HepG2 (cell line): ENCODE data around the gene RAET1L. TPM values are rescaled to one million over a fixed set of nuclear protein-coding genes. Genes with fewer than 3 reads are reported as not detected.

Experiments
- CENPBD1 ChIP-seq: sonication (generic); formaldehyde crosslinking; IDR thresholded peaks from 2 replicates; pipeline ENCODE4 v1.8.0; 2022; ENCODE audit warnings: missing genetic modification reagents, low read depth, mild to moderate bottlenecking, borderline replicate concordance
- FOXK2 ChIP-seq: fragments of 450-650 bp; IDR thresholded peaks from 2 replicates; pipeline ENCODE4 v1.6.1; 2016
- HDAC2 ChIP-seq: sonication (generic); formaldehyde crosslinking; IDR thresholded peaks from 2 replicates; pipeline ENCODE4 v1.4.0; 2020; ENCODE audit warnings: missing genetic modification reagents
- MBNL3 ChIP-seq: fragments of 250-450 bp; sonication (Bioruptor Pico); conservative IDR thresholded peaks from 2 replicates; pipeline ENCODE4 v1.8.0; 2022; ENCODE audit warnings: mild to moderate bottlenecking, inconsistent platforms
- PBX3 ChIP-seq: sonication (generic); formaldehyde crosslinking; IDR thresholded peaks from 2 replicates; pipeline ENCODE4 v1.8.1; 2023; ENCODE audit warnings: missing genetic modification reagents, inconsistent platforms, borderline replicate concordance
- RXRA ChIP-seq: sonication (generic); formaldehyde crosslinking; IDR thresholded peaks from 2 replicates; pipeline ENCODE4 v1.5.1; 2020; ENCODE audit warnings: missing genetic modification reagents
- SMARCC2 ChIP-seq: fragments of 450-650 bp; IDR thresholded peaks from 2 replicates; pipeline ENCODE4 v1.6.1; 2017; ENCODE audit warnings: antibody characterized with exemption, mild to moderate bottlenecking
- SNAI1 ChIP-seq: sonication (generic); formaldehyde crosslinking; IDR thresholded peaks from 2 replicates; pipeline ENCODE4 v1.5.0; 2020; ENCODE audit warnings: mild to moderate bottlenecking, missing genetic modification reagents, borderline replicate concordance
- SUZ12 ChIP-seq: fragments of 150-350 bp; IDR thresholded peaks from 2 replicates; pipeline ENCODE4 v1.6.1; 2014; ENCODE audit warnings: low read depth, low read length
- TFDP1 ChIP-seq: IDR thresholded peaks from 2 replicates; pipeline ENCODE4 v1.6.1; 2016; ENCODE audit warnings: missing compliant biosample characterization, missing genetic modification reagents, borderline replicate concordance
- ZNF160 ChIP-seq: sonication (generic); formaldehyde crosslinking; IDR thresholded peaks from 2 replicates; pipeline ENCODE4 v1.8.0; 2022; ENCODE audit warnings: mild to moderate bottlenecking, inconsistent platforms, missing genetic modification reagents
- ZNF563 ChIP-seq: sonication (generic); formaldehyde crosslinking; IDR thresholded peaks from 2 replicates; pipeline ENCODE4 v1.8.0; 2022; ENCODE audit warnings: mild to moderate bottlenecking, moderate library complexity, missing genetic modification reagents
- ZNF629 ChIP-seq: sonication (generic); formaldehyde crosslinking; conservative IDR thresholded peaks from 2 replicates; pipeline ENCODE4 v1.5.0; 2020; ENCODE audit warnings: missing genetic modification reagents
- ZNF776 ChIP-seq: sonication (generic); formaldehyde crosslinking; IDR thresholded peaks from 2 replicates; pipeline ENCODE4 v1.4.0; 2020; ENCODE audit warnings: mild to moderate bottlenecking, missing genetic modification reagents
- polyA plus RNA-seq, 8 experiments: library from polyadenylated mRNA; depleted of rRNA in 3 of 8; stranded (reverse) in 7 of 8; unstranded in 1 of 8; fragments of >200 nt; fragmentation: Illumina TruSeq in 4 of 8; extraction: Trizol in 4 of 8; gene quantifications; 2 replicates each; pipeline versions ENCODE4 v1.2.1 to v1.2.3, GENCODE V29; 2011 to 2016; ENCODE audit warnings: low read depth in 4 of 8, missing spikeins in 1 of 8, mixed read lengths in 1 of 8; ENCODE audit not compliant: insufficient read depth in 1 of 8
- total RNA-seq, 5 experiments: library from RNA; depleted of rRNA; stranded (reverse); fragments of >200 nt; fragmentation: Illumina TruSeq; extraction: Trizol; gene quantifications; 2 replicates each; pipeline ENCODE4 v1.2.3, GENCODE V29; 2016; ENCODE audit warnings: low read depth in 1 of 5
- TF ChIP-seq, protein P1 (sequence below): sonication (generic); formaldehyde crosslinking; IDR thresholded peaks from one replicate; pipeline ENCODE4 v1.5.1; 2020; ENCODE audit warnings: mild to moderate bottlenecking, missing genetic modification reagents; ENCODE audit errors: not compliant biosample characterization
- TF ChIP-seq, protein P2 (sequence below): sonication (generic); formaldehyde crosslinking; IDR thresholded peaks from 2 replicates; pipeline ENCODE4 v1.4.0; 2020; ENCODE audit warnings: missing genetic modification reagents

Gene RAET1L
- total and polyA plus RNA-seq, 2 of the 13 experiments (the other 11 are each of a cell fraction or from before 2014, with no cell fraction given), result not detected

DNA sequence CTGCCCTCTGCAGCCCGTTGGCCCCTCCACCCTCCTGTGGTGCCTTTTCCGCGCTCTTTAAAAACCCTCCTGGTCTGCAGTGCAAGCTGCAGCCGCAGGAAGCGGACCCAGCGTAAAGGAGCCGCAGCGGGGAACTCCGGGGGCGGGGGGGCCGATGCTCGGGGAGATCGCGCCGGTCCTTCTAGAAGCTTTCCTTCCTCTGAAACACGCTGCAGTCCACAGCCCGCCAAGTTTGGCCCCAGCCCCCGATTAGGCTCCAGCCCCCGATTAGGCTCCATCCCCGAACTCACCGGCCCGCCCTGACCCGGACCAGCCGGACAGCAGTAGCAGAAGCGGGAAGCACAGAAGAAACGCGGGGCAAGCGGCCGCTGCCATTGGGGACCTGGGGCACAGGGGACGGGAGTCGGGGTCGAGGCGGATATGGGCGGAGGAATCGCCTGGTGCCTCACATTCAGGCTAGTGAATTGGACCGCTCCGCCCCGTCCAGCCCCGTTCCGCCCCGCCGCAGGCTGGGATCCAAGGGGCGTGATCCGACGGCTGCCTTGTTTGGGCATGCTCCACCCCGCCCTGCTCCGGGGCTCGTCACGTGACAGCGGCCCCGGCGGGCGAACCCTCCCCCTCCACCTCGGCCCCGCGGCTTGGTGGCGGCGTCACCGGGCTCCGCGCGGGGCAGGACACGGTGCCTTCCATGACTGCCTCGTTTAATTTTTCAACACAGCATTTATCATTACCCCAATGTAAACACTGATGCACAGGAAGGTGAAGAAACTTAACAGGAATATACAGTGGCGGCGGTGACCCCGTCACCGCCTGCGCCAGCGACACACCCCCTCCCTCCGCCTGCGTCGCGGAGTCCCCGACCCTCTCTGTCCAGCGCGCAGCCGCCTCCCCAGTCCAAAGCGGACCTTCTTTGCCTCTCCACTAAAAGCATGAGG lies 20.3 kb downstream of the RAET1L start (continued):
- TF ChIP-seq HDAC2 (CRISPR knock-in tag) (peak; percentile 55), CENPBD1 (CRISPR knock-in tag) (no peak), ZNF160 (CRISPR knock-in tag) (peak; percentile 61; the same call in 1 of the 2 replicates), ZNF563 (CRISPR knock-in tag) (peak; percentile 81), PBX3 (no peak), ZNF776 (CRISPR knock-in tag) (peak; percentile 85; the same call in 1 of the 2 replicates), SUZ12 (no peak), TFDP1 (CRISPR knock-in tag) (0 out of 2 replicates have a peak, but pooled peaks have one; percentile 8), FOXK2 (no peak), RXRA (CRISPR knock-in tag) (peak; percentile 37; the same call in 1 of the 2 replicates), ZNF629 (no peak), SNAI1 (CRISPR knock-in tag) (peak; percentile 72; the same call in 1 of the 2 replicates), MBNL3 (no peak), SMARCC2 (no peak)
- TF ChIP-seq, protein P1, sequence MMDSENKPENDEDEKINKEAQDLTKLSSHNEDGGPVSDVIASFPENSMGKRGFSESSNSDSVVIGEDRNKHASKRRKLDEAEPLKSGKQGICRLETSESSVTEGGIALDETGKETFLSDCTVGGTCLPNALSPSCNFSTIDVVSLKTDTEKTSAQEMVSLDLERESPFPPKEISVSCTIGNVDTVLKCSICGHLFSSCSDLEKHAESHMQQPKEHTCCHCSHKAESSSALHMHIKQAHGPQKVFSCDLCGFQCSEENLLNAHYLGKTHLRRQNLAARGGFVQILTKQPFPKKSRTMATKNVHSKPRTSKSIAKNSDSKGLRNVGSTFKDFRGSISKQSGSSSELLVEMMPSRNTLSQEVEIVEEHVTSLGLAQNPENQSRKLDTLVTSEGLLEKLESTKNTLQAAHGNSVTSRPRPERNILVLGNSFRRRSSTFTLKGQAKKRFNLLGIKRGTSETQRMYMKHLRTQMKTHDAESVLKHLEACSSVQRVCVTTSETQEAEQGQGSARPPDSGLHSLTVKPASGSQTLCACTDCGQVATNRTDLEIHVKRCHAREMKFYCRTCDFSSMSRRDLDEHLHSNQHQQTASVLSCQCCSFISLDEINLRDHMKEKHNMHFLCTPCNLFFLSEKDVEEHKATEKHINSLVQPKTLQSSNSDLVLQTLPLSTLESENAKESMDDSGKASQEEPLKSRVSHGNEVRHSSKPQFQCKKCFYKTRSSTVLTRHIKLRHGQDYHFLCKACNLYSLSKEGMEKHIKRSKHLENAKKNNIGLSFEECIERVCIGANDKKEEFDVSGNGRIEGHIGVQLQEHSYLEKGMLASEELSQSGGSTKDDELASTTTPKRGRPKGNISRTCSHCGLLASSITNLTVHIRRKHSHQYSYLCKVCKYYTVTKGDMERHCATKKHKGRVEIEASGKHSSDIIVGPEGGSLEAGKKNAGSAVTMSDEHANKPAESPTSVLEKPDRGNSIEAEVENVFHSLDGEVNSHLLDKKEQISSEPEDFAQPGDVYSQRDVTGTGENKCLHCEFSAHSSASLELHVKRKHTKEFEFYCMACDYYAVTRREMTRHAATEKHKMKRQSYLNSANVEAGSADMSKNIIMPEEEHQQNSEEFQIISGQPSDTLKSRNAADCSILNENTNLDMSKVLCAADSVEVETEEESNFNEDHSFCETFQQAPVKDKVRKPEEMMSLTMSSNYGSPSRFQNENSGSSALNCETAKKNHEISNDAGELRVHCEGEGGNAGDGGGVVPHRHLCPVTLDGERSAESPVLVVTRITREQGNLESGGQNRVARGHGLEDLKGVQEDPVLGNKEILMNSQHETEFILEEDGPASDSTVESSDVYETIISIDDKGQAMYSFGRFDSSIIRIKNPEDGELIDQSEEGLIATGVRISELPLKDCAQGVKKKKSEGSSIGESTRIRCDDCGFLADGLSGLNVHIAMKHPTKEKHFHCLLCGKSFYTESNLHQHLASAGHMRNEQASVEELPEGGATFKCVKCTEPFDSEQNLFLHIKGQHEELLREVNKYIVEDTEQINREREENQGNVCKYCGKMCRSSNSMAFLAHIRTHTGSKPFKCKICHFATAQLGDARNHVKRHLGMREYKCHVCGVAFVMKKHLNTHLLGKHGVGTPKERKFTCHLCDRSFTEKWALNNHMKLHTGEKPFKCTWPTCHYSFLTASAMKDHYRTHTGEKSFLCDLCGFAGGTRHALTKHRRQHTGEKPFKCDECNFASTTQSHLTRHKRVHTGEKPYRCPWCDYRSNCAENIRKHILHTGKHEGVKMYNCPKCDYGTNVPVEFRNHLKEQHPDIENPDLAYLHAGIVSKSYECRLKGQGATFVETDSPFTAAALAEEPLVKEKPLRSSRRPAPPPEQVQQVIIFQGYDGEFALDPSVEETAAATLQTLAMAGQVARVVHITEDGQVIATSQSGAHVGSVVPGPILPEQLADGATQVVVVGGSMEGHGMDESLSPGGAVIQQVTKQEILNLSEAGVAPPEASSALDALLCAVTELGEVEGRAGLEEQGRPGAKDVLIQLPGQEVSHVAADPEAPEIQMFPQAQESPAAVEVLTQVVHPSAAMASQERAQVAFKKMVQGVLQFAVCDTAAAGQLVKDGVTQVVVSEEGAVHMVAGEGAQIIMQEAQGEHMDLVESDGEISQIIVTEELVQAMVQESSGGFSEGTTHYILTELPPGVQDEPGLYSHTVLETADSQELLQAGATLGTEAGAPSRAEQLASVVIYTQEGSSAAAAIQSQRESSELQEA, result no peak
- TF ChIP-seq, protein P2, sequence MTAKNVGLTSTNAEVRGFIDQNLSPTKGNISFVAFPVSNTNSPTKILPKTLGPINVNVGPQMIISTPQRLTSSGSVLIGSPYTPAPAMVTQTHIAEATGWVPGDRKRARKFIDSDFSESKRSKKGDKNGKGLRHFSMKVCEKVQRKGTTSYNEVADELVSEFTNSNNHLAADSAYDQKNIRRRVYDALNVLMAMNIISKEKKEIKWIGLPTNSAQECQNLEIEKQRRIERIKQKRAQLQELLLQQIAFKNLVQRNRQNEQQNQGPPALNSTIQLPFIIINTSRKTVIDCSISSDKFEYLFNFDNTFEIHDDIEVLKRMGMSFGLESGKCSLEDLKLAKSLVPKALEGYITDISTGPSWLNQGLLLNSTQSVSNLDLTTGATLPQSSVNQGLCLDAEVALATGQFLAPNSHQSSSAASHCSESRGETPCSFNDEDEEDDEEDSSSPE (CRISPR knock-in tag), result peak; percentile 40; the same call in 1 of the 2 replicates
